Stimulated activated CD8-positive, alpha-beta memory T cell treated with anti-CD3 and anti-CD28 coated beads, Interleukin-15, amount 100 ng/mL, for 1 hour (primary cell): ENCODE results near the gene PCDHGB7.
"Not testable (repeated sequence)": the region's sequence is repeated elsewhere in the genome, so short reads cannot be mapped to it uniquely, and the experiment has no call there.

Experiments used
- DNase-seq: peaks from one replicate; pipeline ENCODE4 v3.0.0-alpha.2; 2020; ENCODE audit warnings: low read depth

Gene PCDHGB7

GRCh38 chr5:141417494-141418172 lies at the start of gene PCDHGB7:
Gene PCDHGB7, plus strand, starts transcription at chr5:141417677. Its CDS starts 183 bp downstream, at chr5:141417860.
- not testable (repeated sequence) for DNase-seq

- DNase-seq: peak; percentile 11
Measured at GRCh38 chr5:141369994-141370848, 47.3 kb upstream of the PCDHGB7 start, which contains the start of gene PCDHGB3. Gene PCDHGB3, plus strand, starts transcription at chr5:141370242. Its CDS starts 153 bp downstream, at chr5:141370395.

- no peak for DNase-seq
Measured at GRCh38 chr5:141371572-141372475, 45.7 kb upstream of the PCDHGB7 start.

GRCh38 chr5:141373673-141374317 lies 43.7 kb upstream of the PCDHGB7 start, which contains the start of gene PCDHGA6:
Gene PCDHGA6, plus strand, starts transcription at chr5:141373891. Its CDS starts 193 bp downstream, at chr5:141374084.
- no peak for DNase-seq

- no peak for DNase-seq
Measured at GRCh38 chr5:141374627-141375026, 42.9 kb upstream of the PCDHGB7 start.

GRCh38 chr5:141375444-141376155 lies 41.9 kb upstream of the PCDHGB7 start:
- not testable (repeated sequence) for DNase-seq

- DNase-seq: no peak
Measured at GRCh38 chr5:141382469-141383294, 34.8 kb upstream of the PCDHGB7 start, which contains the start of gene PCDHGA7. Gene PCDHGA7, plus strand, starts transcription at chr5:141382742. Its CDS starts 158 bp downstream, at chr5:141382900.

- DNase-seq: no peak
Measured at GRCh38 chr5:141383345-141383744, 34.1 kb upstream of the PCDHGB7 start.

- no peak for DNase-seq
Measured at GRCh38 chr5:141384471-141385267, 32.8 kb upstream of the PCDHGB7 start.

GRCh38 chr5:141387557-141388311 lies 29.7 kb upstream of the PCDHGB7 start, which contains the start of gene PCDHGB4:
Gene PCDHGB4, plus strand, starts transcription at chr5:141387698. Its CDS starts 187 bp downstream, at chr5:141387885.
- not testable (repeated sequence) for DNase-seq

GRCh38 chr5:141388661-141389060 lies 28.8 kb upstream of the PCDHGB7 start:
- no peak for DNase-seq

- DNase-seq: no peak
Measured at GRCh38 chr5:141389153-141390042, 28.1 kb upstream of the PCDHGB7 start.

- no peak for DNase-seq
Measured at GRCh38 chr5:141392429-141393198, 24.9 kb upstream of the PCDHGB7 start, which contains the start of gene PCDHGA8. Gene PCDHGA8, plus strand, starts transcription at chr5:141392633. Its CDS starts 181 bp downstream, at chr5:141392814.

- DNase-seq: no peak
Measured at GRCh38 chr5:141393267-141393666, 24.2 kb upstream of the PCDHGB7 start.

- not testable (repeated sequence) for DNase-seq
Measured at GRCh38 chr5:141394401-141395187, 22.9 kb upstream of the PCDHGB7 start.
